ENCODE data around the gene LBHD2. TPM values are rescaled to one million over a fixed set of nuclear protein-coding genes. Genes with fewer than 3 reads are reported as not detected.

The LBHD2 gene
- total and polyA plus RNA-seq, 10 of the 15 experiments (the other 5 are each of a cell fraction or from before 2014, with no cell fraction given) = not detected

- Histone ChIP-seq H3K4me3 (no peak overlapping the region), H3K9ac (ENCODE audit: control insufficient read depth, insufficient read depth, low read length) (no peak overlapping the region), H3K9me3 (replicated peaks; ENCODE audit: control insufficient read depth, insufficient read depth, low read length) (no peaks in the 10 kb centered on the region), H3K27ac (ENCODE audit: control insufficient read depth, insufficient read depth) (no peak overlapping the region), H3K27me3 (replicated peaks in 1 of 2; ENCODE audit: control insufficient read depth in 2 of 2, insufficient read depth in 2 of 2, low read length in 1 of 2) (no peaks in the 10 kb centered on the region), H3K36me3 (ENCODE audit: control insufficient read depth in 2 of 2, insufficient read depth in 2 of 2, low read length in 1 of 2) (no peaks in the 10 kb centered on the region), H3K4me2 (ENCODE audit: control insufficient read depth, insufficient read depth) (no peak overlapping the region), H4K20me1 (ENCODE audit: control insufficient read depth, insufficient read depth) (no peaks in the 10 kb centered on the region), H2AFZ (ENCODE audit: control insufficient read depth, low read depth, low read length) (no peak overlapping the region), H3K79me2 (ENCODE audit: control insufficient read depth, insufficient read depth, low read length) (no peaks in the 10 kb centered on the region), H3K4me1 (ENCODE audit: control insufficient read depth, insufficient read depth, low read length) (peaks cover 21% of the 10 kb centered on the region)
- FAIRE-seq = no peak
- in situ Hi-C loops (cut with MboI) (no loop called here), intact Hi-C loops (cut with micrococcal nuclease; ENCODE audit: unreplicated experiment) (no loop called here)
- no peak for DNase-seq (ENCODE audit: low read depth, low spot score)
- BruUV-seq (replicated peaks) = no TSS peak
- TF ChIP-seq HDAC2 (IDR thresholded peaks at IDR 0.05) (no peak), EGR1 (IDR thresholded peaks at IDR 0.05; ENCODE audit: borderline replicate concordance in 1 of 2, low read depth in 2 of 2, low read length in 2 of 2) (no peak), EP300 (IDR thresholded peaks at IDR 0.05; ENCODE audit: borderline replicate concordance in 1 of 2, control insufficient read depth in 1 of 2, low read depth in 2 of 2, low read length in 2 of 2) (no peak), NFIC (IDR thresholded peaks at IDR 0.05; ENCODE audit: low read depth, low read length) (no peak), BMI1 (IDR thresholded peaks at IDR 0.05; ENCODE audit: borderline replicate concordance) (no peak), PAX8 (IDR thresholded peaks at IDR 0.05) (no peak), POLR2AphosphoS2 (IDR thresholded peaks at IDR 0.05; ENCODE audit: low read depth, low read length) (no peak), KLF5 (IDR thresholded peaks at IDR 0.05; ENCODE audit: partially characterized antibody) (no peak), EED (IDR thresholded peaks at IDR 0.05; ENCODE audit: low read depth) (no peak), JUNB (IDR thresholded peaks at IDR 0.05) (no peak), NFXL1 (IDR thresholded peaks at IDR 0.05; ENCODE audit: borderline replicate concordance) (no peak)
- TF ChIP-seq, protein P1, sequence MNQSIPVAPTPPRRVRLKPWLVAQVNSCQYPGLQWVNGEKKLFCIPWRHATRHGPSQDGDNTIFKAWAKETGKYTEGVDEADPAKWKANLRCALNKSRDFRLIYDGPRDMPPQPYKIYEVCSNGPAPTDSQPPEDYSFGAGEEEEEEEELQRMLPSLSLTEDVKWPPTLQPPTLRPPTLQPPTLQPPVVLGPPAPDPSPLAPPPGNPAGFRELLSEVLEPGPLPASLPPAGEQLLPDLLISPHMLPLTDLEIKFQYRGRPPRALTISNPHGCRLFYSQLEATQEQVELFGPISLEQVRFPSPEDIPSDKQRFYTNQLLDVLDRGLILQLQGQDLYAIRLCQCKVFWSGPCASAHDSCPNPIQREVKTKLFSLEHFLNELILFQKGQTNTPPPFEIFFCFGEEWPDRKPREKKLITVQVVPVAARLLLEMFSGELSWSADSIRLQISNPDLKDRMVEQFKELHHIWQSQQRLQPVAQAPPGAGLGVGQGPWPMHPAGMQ (IDR thresholded peaks at IDR 0.05; ENCODE audit: borderline replicate concordance) = no peak
- TF ChIP-seq, protein P2, sequence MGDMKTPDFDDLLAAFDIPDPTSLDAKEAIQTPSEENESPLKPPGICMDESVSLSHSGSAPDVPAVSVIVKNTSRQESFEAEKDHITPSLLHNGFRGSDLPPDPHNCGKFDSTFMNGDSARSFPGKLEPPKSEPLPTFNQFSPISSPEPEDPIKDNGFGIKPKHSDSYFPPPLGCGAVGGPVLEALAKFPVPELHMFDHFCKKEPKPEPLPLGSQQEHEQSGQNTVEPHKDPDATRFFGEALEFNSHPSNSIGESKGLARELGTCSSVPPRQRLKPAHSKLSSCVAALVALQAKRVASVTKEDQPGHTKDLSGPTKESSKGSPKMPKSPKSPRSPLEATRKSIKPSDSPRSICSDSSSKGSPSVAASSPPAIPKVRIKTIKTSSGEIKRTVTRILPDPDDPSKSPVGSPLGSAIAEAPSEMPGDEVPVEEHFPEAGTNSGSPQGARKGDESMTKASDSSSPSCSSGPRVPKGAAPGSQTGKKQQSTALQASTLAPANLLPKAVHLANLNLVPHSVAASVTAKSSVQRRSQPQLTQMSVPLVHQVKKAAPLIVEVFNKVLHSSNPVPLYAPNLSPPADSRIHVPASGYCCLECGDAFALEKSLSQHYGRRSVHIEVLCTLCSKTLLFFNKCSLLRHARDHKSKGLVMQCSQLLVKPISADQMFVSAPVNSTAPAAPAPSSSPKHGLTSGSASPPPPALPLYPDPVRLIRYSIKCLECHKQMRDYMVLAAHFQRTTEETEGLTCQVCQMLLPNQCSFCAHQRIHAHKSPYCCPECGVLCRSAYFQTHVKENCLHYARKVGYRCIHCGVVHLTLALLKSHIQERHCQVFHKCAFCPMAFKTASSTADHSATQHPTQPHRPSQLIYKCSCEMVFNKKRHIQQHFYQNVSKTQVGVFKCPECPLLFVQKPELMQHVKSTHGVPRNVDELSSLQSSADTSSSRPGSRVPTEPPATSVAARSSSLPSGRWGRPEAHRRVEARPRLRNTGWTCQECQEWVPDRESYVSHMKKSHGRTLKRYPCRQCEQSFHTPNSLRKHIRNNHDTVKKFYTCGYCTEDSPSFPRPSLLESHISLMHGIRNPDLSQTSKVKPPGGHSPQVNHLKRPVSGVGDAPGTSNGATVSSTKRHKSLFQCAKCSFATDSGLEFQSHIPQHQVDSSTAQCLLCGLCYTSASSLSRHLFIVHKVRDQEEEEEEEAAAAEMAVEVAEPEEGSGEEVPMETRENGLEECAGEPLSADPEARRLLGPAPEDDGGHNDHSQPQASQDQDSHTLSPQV (IDR thresholded peaks at IDR 0.05) = no peak
- no peak for ATAC-seq
- RAD21 ChIA-PET (ENCODE audit: unreplicated experiment) = interaction anchor here (0.5 to 1.4 kb wide), 2 partner anchors 19 to 195 kb away, joined by 3 to 4 read pairs; no protein-coding TSS in a partner anchor
- CTCF ChIA-PET = interaction anchor here (0.6 to 3.2 kb wide), 3 partner anchors 8 to 703 kb away, joined by 3 to 37 read pairs (median 3); no protein-coding TSS in a partner anchor
- WGBS (ENCODE audit: insufficient coverage, insufficient replicate concordance, low lambda C conversion rate, missing lambda C conversion rate) = 64% methylated on average over 25 of the region's 26 CpGs
- SMC1A ChIA-PET (ENCODE audit: uncharacterized antibody, unreplicated experiment) = interaction anchor here (1.4 to 2.4 kb wide), 2 partner anchors 19 to 403 kb away, joined by 4 to 8 read pairs; no protein-coding TSS in a partner anchor
- POLR2A ChIA-PET = no interaction called here
Measured at GRCh38 chr14:103097244-103097993, 13.4 kb downstream of the LBHD2 start.
